HepG2 (cell line): ENCODE data around the gene ZNF528. TPM values are rescaled to one million over a fixed set of nuclear protein-coding genes. Genes with fewer than 3 reads are reported as not detected.

Experiments
- BCL6 ChIP-seq: IDR thresholded peaks from 2 replicates; pipeline ENCODE4 v1.6.1; 2016; ENCODE audit warnings: missing genetic modification reagents, missing compliant biosample characterization
- KLF9 ChIP-seq: IDR thresholded peaks from 2 replicates; pipeline ENCODE4 v1.6.1; 2016; ENCODE audit warnings: low read depth
- KMT2B ChIP-seq: IDR thresholded peaks from 2 replicates; pipeline ENCODE4 v1.6.1; 2016; ENCODE audit warnings: missing genetic modification reagents, missing compliant biosample characterization
- ZNF737 ChIP-seq: sonication (generic); formaldehyde crosslinking; IDR thresholded peaks from 2 replicates; pipeline ENCODE4 v1.5.0; 2020; ENCODE audit warnings: missing genetic modification reagents, mild to moderate bottlenecking, borderline replicate concordance
- polyA plus RNA-seq, 8 experiments: library from polyadenylated mRNA; depleted of rRNA in 3 of 8; stranded (reverse) in 7 of 8; unstranded in 1 of 8; fragments of >200 nt; fragmentation: Illumina TruSeq in 4 of 8; extraction: Trizol in 4 of 8; gene quantifications; 2 replicates each; pipeline versions ENCODE4 v1.2.1 to v1.2.3, GENCODE V29; 2011 to 2016; ENCODE audit warnings: low read depth in 4 of 8, missing spikeins in 1 of 8, mixed read lengths in 1 of 8; ENCODE audit not compliant: insufficient read depth in 1 of 8
- total RNA-seq, 5 experiments: library from RNA; depleted of rRNA; stranded (reverse); fragments of >200 nt; fragmentation: Illumina TruSeq; extraction: Trizol; gene quantifications; 2 replicates each; pipeline ENCODE4 v1.2.3, GENCODE V29; 2016; ENCODE audit warnings: low read depth in 1 of 5
- TF ChIP-seq, protein P1 (sequence below): sonication (generic); formaldehyde crosslinking; IDR thresholded peaks from 2 replicates; pipeline ENCODE4 v1.5.1; 2020; ENCODE audit warnings: mild to moderate bottlenecking, missing genetic modification reagents
- TF ChIP-seq, protein P2 (sequence below): sonication (generic); formaldehyde crosslinking; IDR thresholded peaks from 2 replicates; pipeline ENCODE4 v1.8.0; 2022; ENCODE audit warnings: missing genetic modification reagents, mild to moderate bottlenecking, borderline replicate concordance
- TF ChIP-seq, protein P3 (sequence below): sonication (generic); formaldehyde crosslinking; IDR thresholded peaks from 2 replicates; pipeline ENCODE4; 2020; ENCODE audit warnings: missing genetic modification reagents, mild to moderate bottlenecking, borderline replicate concordance

The ZNF528 gene
- total and polyA plus RNA-seq, 2 of the 13 experiments (the other 11 are each of a cell fraction or from before 2014, with no cell fraction given) = 4.1 to 10.0 TPM

DNA sequence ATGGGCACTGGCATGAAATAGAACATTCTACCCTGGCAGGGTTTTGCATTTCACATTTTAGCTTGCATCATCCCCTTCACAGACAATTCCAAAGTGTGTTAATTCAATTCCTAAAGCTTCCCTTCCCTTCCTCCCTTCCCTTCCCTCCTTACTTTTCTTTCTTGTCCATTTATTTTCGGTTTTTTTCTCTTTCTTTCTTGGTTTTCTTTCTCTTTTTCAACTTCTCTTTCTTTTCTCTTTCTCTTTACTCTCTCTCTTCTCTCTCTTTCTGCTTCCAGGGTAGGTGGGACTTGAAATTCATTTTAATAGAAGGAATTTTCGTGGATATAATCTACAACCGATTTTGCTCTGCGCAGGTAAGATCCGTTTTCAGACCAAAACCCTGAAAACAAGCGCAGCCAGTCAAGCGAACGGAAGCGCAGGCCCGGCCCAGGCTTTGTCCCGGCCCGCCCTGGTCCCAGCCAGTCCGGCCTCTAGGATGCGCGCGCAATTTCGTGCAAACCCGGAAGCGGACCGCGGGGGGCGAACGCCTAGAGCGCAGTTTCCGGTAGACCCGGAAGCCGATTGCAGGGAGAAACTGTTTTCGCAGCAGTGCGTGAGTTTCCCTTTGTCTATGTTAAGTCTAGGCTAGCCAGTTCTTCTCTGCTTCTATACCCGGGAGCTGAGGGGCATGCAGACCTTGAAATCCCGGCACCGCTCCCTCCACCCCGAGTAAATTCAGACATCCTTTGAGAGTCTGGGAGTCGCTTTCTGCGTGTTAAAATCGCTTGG is at the start of gene ZNF528 (continued):
- TF ChIP-seq, protein P1, sequence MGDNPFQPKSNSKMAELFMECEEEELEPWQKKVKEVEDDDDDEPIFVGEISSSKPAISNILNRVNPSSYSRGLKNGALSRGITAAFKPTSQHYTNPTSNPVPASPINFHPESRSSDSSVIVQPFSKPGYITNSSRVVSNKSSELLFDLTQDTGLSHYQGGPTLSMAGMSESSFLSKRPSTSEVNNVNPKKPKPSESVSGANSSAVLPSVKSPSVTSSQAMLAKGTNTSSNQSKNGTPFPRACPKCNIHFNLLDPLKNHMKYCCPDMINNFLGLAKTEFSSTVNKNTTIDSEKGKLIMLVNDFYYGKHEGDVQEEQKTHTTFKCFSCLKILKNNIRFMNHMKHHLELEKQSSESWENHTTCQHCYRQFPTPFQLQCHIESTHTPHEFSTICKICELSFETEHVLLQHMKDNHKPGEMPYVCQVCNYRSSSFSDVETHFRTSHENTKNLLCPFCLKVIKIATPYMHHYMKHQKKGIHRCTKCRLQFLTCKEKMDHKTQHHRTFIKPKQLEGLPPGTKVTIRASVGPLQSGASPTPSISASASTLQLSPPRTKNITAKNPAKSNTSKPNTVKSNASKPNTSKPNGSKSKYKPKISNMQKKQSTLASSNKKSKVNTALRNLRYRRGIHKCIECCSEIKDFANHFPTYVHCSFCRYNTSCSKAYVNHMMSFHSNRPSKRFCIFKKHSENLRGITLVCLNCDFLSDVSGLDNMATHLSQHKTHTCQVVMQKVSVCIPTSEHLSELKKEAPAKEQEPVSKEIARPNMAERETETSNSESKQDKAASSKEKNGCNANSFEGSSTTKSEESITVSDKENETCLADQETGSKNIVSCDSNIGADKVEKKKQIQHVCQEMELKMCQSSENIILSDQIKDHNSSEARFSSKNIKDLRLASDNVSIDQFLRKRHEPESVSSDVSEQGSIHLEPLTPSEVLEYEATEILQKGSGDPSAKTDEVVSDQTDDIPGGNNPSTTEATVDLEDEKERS = no peak
- peak; percentile 53; the same call in 1 of the 2 replicates for TF ChIP-seq KLF9 (CRISPR knock-in tag)
- TF ChIP-seq KMT2B (CRISPR knock-in tag) = peak; percentile 63
- TF ChIP-seq, protein P2, sequence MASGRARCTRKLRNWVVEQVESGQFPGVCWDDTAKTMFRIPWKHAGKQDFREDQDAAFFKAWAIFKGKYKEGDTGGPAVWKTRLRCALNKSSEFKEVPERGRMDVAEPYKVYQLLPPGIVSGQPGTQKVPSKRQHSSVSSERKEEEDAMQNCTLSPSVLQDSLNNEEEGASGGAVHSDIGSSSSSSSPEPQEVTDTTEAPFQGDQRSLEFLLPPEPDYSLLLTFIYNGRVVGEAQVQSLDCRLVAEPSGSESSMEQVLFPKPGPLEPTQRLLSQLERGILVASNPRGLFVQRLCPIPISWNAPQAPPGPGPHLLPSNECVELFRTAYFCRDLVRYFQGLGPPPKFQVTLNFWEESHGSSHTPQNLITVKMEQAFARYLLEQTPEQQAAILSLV (CRISPR knock-in tag) = 0 out of 2 replicates have a peak, but pooled peaks have one; percentile 46
- TF ChIP-seq BCL6 (CRISPR knock-in tag) = no peak
- TF ChIP-seq ZNF737 (CRISPR knock-in tag) = no peak
- TF ChIP-seq, protein P3, sequence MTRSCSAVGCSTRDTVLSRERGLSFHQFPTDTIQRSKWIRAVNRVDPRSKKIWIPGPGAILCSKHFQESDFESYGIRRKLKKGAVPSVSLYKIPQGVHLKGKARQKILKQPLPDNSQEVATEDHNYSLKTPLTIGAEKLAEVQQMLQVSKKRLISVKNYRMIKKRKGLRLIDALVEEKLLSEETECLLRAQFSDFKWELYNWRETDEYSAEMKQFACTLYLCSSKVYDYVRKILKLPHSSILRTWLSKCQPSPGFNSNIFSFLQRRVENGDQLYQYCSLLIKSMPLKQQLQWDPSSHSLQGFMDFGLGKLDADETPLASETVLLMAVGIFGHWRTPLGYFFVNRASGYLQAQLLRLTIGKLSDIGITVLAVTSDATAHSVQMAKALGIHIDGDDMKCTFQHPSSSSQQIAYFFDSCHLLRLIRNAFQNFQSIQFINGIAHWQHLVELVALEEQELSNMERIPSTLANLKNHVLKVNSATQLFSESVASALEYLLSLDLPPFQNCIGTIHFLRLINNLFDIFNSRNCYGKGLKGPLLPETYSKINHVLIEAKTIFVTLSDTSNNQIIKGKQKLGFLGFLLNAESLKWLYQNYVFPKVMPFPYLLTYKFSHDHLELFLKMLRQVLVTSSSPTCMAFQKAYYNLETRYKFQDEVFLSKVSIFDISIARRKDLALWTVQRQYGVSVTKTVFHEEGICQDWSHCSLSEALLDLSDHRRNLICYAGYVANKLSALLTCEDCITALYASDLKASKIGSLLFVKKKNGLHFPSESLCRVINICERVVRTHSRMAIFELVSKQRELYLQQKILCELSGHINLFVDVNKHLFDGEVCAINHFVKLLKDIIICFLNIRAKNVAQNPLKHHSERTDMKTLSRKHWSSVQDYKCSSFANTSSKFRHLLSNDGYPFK (CRISPR knock-in tag) = peak; percentile 52; the same call in 1 of the 2 replicates
- TF ChIP-seq, all 625 proteins: peak for 133
